Islet precursor cell (in vitro differentiated cells): ENCODE measurements around the gene TBXA2R.

Experiments used
- DNase-seq: peaks from one replicate; pipeline ENCODE4 v3.0.0-alpha.2; 2018

TBXA2R gene

GRCh38 chr19:3618811-3619630 lies 12.3 kb upstream of the TBXA2R start:
- no peak for DNase-seq

- no peak for DNase-seq
Observed at GRCh38 chr19:3618144-3618810, 11.6 kb upstream of the TBXA2R start.

- no peak for DNase-seq
Observed at GRCh38 chr19:3617463-3617862, 10.8 kb upstream of the TBXA2R start.

DNA sequence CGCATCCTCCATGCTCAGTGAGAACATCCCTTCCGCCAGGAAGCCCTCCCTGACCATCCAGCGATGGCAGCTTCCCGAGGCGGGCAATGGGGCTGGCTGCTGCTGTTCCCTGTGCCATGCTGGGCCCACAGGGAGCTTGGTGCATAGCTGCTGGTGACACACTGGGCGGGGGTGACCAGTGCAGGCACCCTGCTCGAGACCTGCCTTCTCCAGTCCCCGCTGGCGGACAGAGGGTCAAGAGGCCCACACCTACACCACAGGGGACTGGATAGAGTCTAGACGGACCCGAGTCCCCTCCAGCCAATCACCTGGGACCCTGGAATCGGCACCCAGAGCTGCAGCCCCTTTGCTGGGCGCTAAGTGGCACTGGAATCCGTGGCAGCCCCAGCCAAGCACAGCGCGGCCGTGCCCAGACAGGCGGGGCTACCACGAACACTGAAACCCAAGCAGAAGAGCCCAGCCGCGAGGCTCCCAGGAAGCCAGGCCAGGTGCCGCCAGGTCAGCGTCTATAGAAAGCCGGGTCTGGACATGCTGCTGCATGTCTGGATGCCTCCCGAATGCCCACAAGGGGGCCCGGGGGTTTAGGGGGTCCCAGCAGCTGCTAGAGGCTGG lies 9.0 kb upstream of the TBXA2R start:
- no peak for DNase-seq

DNA sequence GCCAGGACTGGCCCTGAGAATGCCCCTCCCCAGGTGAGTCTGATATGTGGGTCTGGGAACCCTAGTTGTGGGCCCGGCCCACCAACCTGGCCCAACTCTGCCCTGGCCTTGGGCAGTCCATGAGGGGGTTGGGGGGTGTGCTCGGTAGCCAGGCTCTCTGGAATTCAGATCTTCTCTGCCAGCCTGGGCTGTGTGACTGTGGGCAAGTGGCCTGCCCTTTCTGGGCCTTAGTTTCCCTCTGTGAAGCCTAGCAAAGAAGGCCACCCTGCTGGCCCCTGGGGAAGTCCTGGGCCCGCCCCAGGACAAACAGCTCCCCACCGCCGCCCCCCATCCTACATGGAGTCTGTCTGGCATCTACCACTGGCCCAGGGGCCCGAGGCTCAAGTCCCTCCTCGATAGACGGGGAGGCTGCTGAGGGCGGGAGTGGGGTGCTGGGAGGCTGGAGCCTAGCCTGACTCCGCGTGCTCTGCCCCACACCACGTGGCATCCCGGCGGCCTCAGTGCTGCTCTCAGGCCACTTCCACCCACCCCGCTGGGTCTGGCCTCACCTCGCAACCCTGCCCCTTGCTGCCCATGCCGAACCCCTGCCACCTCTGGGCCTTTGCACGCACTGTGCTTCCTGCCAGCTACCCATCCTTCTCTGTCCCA lies 8.3 kb upstream of the TBXA2R start:
- no peak for DNase-seq

DNA sequence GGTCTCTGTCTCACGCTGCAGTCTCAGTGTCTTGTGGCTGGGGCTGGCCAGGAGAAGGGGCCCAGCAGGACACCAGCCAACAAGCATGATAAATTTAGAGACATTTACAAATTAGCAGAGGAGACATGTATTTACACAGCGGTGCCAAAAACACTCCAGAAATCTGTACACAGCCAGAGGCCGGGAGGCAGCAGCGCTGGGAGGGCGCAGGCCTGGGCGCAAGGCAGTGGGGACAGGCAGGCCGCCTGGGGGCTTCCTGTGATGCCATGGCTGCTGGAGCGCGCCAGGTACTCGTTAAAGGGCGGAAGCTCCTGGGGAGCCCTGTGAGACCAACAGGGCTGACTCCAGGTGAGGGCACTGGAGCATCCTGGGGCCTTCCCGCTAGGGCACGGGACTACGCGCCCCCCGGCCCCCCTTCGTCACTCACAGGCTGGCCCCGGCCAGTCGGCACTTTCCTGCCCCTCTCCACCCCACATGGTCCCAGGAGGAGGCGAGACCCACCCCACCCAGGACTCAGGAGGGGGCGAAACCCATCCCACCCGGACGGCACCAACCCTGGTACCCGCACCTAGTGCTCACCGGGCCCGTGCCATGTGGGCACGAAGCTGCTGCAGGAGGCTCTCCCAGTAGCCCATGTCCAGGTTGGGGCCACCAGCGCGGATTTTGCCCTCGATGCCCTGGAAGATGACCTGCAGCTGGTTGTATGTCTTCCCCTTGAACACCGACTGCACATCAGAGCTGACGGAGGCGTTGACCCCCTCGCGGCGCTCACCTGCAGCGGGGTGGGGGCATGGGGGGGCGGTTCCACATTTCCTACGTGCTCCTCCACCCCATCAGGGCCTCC lies 7.4 kb upstream of the TBXA2R start:
- no peak for DNase-seq

DNA sequence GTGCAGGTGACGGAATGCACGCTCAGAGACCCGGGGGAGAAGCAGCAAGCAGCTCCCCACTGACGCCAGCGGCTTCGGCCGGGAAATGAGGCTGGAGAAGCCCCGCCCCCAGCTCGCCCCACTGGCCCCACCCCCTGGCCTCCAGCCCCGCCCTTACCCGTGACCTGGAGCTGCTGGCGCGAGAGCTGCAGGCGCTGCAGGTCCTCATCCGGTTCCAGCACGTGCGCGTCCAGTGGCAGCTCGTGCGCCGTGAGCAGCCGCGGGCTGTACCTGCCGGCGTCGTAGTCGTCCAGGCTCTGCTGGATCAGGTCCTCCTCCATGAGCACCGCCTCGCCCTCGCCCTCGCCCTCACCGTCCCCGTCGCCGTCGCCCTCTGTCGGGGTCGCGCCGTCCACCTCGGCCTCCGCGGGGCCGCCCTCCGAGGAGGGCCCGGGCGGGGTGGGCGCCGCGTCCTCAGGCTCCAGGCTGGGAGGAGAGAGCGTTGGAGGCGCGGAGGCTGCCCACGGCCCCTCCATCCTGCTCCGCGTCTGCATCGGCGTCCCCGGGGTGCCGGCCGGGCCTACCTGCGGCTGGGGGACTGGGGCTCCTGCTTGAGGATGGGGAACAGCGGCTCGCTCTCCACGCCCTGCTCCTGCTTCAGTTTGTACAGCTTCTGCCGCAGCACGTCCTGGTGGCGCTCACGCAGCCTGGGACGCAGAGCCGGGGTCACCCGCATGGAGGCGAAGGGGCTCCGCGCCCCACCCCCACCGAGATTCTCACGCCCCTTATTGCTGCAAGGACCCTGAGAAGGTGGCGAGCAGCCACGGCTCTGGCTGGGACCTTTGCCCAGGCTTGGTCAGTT lies 6.4 kb upstream of the TBXA2R start:
- no peak for DNase-seq

- no peak for DNase-seq
Observed at GRCh38 chr19:3612330-3612729, 5.7 kb upstream of the TBXA2R start.

DNA sequence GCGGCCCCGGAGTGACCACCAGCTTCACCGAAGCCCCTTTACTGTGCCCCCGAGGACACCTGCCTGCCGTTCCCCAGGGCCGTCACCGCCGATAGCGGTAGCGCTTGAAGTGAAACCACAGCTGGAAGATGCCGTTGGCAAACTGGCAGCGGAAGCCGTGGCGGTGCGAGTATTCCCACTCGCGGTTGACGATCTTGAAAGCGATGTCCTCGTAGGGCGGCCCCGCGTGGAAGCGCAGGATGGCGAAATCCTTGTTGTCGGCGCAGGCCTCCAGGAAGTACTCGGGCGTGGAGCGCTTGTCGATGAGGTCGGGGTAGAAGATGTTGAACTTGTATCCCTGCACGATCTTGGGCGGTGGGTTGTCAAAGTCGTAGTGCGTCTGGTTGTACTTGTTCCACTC lies 5.2 kb upstream of the TBXA2R start:
- no peak for DNase-seq

GRCh38 chr19:3610745-3611717 lies 4.4 kb upstream of the TBXA2R start:
- DNase-seq, result no peak

DNA sequence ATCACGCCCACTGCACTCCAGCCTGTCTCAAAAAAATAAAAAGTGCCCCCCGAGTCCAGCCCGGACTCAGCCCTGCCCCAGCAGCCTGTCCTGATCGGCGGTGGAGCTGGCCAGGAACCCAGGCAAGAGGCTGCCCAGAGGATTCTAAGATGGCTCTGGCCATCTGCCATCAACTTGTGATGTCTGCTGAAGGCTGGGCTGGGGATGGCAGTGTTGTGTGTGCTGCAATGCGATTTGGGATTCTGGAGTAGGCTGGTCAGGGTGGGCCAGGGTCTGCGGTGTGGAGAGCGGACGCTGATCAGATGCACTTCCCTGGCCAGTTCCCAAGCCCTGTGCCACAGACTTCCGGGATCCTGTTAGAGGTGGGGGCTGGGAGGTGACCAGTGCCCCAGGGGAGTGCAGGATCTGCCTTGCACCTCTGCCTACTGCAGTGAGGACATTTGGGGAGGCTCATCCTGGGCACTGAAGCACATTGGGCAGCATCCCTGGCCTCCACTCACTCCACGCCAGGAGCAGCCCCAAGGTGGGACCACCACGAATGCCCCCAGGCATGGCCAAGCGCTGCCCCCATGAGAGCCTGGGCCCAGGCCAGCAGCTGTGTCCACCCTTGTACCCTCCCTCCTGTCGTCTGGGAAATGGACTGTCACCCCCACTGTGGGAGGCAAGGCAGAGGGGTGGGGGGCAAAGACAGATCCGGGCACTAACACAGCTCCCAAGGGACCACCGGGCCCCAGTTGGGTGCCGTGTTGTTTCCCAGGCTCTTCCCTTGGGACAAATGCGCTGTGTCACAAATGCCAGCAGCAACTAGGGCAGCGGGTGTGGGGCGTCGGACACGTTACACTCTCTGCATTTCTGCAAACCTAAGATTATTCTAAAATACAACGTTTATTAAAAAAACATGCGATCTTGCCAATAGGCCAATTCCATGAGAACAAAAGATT lies 3.4 kb upstream of the TBXA2R start:
- no peak for DNase-seq

DNA sequence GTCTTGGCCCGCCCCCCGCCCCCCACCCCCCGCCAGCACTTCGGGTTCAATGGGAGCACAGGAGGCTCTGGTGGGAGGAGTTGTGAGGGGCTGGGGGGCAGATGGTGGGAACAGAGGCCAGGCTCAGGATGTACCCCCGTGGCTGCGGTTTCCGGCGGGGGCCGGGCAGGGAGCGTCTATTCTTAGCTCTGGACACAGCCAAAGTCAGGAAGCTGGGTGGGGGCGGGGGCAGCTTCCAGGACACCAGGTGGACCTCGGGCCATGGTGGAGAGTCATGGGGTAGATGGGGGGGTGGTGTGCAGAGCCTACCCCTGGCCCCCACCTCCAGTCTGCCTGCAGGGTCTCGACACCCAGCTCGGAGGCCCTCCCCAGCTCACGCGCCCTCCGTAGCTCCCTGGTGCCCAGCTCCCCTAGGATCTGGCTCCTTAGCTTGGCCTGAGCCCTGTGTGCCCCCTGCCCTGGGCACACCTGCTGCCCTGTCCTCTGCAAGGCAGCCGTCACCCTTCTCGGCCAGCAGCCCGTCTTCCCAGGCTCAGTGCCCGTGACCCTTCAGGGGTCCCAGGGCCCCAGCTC lies 2.2 kb upstream of the TBXA2R start:
- DNase-seq, result no peak

GRCh38 chr19:3608079-3608641 lies 1.5 kb upstream of the TBXA2R start:
- no peak for DNase-seq

DNA sequence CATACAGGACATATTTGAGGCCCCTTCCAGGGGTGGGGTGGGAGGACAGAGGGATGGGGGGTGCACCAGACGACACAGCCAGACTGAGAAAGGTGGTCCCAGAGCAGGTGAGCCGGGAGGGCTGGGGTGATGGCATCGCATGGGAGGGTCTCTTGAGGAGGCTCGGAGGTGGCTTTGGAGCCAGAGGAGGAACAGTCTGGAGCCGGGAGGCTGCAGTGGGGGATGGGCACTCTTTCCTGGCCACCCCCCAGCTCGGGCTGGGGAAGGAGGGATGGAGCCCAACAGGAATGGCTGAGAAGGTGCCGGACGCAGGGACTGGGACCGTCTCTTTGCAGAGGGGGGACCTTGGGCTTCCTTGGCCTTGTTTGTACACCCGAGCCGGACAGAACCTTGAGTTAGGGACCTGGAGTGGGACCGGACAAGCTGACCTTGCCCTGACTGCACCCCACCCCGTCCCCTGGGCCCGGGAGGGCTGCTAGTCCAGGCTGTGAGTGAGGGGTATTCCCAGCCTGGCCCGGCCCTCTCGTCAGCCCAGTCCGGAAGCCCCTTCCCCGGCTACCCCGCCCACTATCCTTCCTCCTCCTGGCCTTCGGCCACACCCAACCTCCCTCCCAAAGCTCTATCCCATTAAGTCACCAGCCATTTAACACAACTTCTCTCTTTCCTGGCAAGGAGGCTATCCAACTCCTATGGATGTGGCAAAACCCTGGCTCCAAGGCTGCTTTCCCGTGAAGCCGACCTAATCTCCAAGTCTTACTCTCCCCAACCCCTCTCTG lies 816 bp upstream of the TBXA2R start:
- peak; percentile 78 for DNase-seq

GRCh38 chr19:3606174-3606689 lies 443 bp downstream of the TBXA2R start:
- DNase-seq, result no peak

GRCh38 chr19:3605770-3606169 lies 905 bp downstream of the TBXA2R start:
- DNase-seq, result no peak

DNA sequence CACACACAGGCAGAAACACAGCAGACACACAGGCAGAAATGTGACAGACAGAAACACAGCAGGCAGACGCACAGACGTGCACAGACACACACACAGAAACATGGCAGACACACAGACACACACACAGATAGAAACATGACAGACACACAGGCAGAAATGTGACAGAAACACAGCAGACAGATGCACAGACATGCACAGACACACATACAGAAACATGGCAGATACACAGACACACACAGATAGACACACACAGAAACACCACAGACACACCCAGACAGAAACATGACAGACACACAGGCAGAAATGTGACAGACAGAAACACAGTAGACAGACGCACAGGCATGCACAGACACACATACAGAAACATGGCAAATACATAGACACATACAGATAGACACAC lies 1.3 kb downstream of the TBXA2R start:
- DNase-seq, result no peak

GRCh38 chr19:3604987-3605343 lies 1.7 kb downstream of the TBXA2R start:
- no peak for DNase-seq
